C4-2B (cell line): ENCODE measurements around the gene APBB1IP.
"Not testable (repeated sequence)": the region's sequence is repeated elsewhere in the genome, so short reads cannot be mapped to it uniquely, and the experiment has no call there.

ENCODE experiments used
- ZFX ChIP-seq: fragments of 450-650 bp; IDR thresholded peaks from 2 replicates; pipeline ENCODE4 v1.6.1; 2017
- TF ChIP-seq, protein P1 (sequence below): fragments of 450-650 bp; conservative IDR thresholded peaks from 2 replicates; pipeline ENCODE4 v1.5.1; 2017; ENCODE audit warnings: mild to moderate bottlenecking

DNA sequence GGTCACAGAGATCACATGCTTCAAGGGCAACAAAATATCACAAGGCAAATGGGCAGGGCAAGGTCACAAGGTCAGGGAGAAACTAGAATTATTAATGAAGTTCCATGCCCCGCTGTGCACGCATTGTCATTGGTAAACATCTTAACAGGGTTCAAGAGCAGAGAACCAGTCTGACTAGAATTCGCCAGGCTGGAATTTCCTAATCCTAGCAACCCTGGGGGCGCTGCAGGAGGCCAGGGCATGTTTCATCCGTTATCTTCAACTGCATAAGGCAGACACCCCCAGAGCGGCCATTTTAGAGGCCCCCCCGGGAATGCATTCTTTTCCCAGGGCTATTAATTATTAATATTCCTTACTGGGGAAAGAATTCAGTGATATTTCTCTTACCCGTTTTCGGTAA lies 54.6 kb downstream of the APBB1IP start:
- TF ChIP-seq, protein P1, sequence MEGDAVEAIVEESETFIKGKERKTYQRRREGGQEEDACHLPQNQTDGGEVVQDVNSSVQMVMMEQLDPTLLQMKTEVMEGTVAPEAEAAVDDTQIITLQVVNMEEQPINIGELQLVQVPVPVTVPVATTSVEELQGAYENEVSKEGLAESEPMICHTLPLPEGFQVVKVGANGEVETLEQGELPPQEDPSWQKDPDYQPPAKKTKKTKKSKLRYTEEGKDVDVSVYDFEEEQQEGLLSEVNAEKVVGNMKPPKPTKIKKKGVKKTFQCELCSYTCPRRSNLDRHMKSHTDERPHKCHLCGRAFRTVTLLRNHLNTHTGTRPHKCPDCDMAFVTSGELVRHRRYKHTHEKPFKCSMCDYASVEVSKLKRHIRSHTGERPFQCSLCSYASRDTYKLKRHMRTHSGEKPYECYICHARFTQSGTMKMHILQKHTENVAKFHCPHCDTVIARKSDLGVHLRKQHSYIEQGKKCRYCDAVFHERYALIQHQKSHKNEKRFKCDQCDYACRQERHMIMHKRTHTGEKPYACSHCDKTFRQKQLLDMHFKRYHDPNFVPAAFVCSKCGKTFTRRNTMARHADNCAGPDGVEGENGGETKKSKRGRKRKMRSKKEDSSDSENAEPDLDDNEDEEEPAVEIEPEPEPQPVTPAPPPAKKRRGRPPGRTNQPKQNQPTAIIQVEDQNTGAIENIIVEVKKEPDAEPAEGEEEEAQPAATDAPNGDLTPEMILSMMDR, result not testable (repeated sequence)
- TF ChIP-seq ZFX, result not testable (repeated sequence)
